CD14-positive monocyte (primary cell): ENCODE measurements around the gene SIMC1. TPM values are rescaled to one million over a fixed set of nuclear protein-coding genes. Genes with fewer than 3 reads are reported as not detected.
A peak's percentile ranks its signal among the peaks of the same experiment; 100 is the strongest.
"Not testable (repeated sequence)": the region's sequence is repeated elsewhere in the genome, so short reads cannot be mapped to it uniquely, and the experiment has no call there.

ENCODE experiments used
- DNase-seq, 3 donors: peaks; one replicate each; pipeline ENCODE4 v3.0.0-alpha.2; 2011 to 2022
- H2AFZ ChIP-seq: 2 replicates; pipeline ENCODE4 v1.6.0; 2012; ENCODE audit warnings: mild to moderate bottlenecking, low read depth, low read length, inconsistent platforms; ENCODE audit not compliant: insufficient read depth, poor library complexity, severe bottlenecking
- H3K27ac ChIP-seq, 2 donors: 1 replicate in 1 of 2; 2 replicates in 1 of 2; pipeline ENCODE4 v1.5.1; 2012 to 2013; ENCODE audit warnings: low read length in 2 of 2, control low read depth in 1 of 2, inconsistent platforms in 1 of 2, low read depth in 1 of 2, mild to moderate bottlenecking in 1 of 2
- H3K27me3 ChIP-seq, 2 donors: one replicate each; pipeline versions ENCODE4 v1.6.0 to v1.6.1; 2011 to 2013; ENCODE audit warnings: low read length in 2 of 2; ENCODE audit not compliant: control insufficient read depth in 2 of 2, insufficient read depth in 2 of 2
- H3K36me3 ChIP-seq, 2 donors: replicated peaks in 1 of 2; 1 replicate in 1 of 2; 2 replicates in 1 of 2; pipeline versions ENCODE4 v1.5.1 to v1.6.1; 2012 to 2013; ENCODE audit warnings: low read length in 2 of 2, control low read depth in 1 of 2, inconsistent platforms in 1 of 2, mild to moderate bottlenecking in 1 of 2; ENCODE audit not compliant: insufficient read depth in 2 of 2, control insufficient read depth in 1 of 2
- H3K4me1 ChIP-seq, 2 donors: 1 replicate in 1 of 2; 2 replicates in 1 of 2; pipeline versions ENCODE4 v1.5.1 to v1.6.1; 2012 to 2013; ENCODE audit warnings: low read length in 2 of 2, control low read depth in 1 of 2, inconsistent platforms in 1 of 2, mild to moderate bottlenecking in 1 of 2, moderate library complexity in 1 of 2; ENCODE audit not compliant: insufficient read depth in 2 of 2, control insufficient read depth in 1 of 2
- H3K4me2 ChIP-seq: replicated peaks from 2 replicates; pipeline ENCODE3; 2012; ENCODE audit warnings: low read length, moderate library complexity, mild to moderate bottlenecking; ENCODE audit not compliant: poor library complexity, severe bottlenecking; ENCODE audit errors: extremely low read depth
- H3K4me3 ChIP-seq, 3 experiments: fragments of 200-600 bp in 1 of 3; sonication (generic) in 1 of 3; replicated peaks in 1 of 3; 1 replicate in 2 of 3; 2 replicates in 1 of 3; pipeline ENCODE4 v1.5.1; 2011 to 2013; ENCODE audit warnings: low read length in 3 of 3, mild to moderate bottlenecking in 3 of 3, control low read depth in 2 of 3, low read depth in 2 of 3, inconsistent platforms in 1 of 3, moderate library complexity in 1 of 3
- H3K79me2 ChIP-seq: 2 replicates; pipeline ENCODE4 v1.6.0; 2012; ENCODE audit warnings: mild to moderate bottlenecking, control low read depth, inconsistent platforms, low read length, moderate library complexity; ENCODE audit not compliant: insufficient read depth
- H3K9ac ChIP-seq: 2 replicates; pipeline ENCODE4 v1.6.0; 2017; ENCODE audit warnings: low read length, mild to moderate bottlenecking; ENCODE audit not compliant: insufficient read depth, poor library complexity, severe bottlenecking
- H3K9me3 ChIP-seq, 2 donors: replicated peaks in 1 of 2; 1 replicate in 1 of 2; 2 replicates in 1 of 2; pipeline versions ENCODE4 v1.5.1 to v1.6.1; 2012 to 2013; ENCODE audit warnings: low read length in 2 of 2, control low read depth in 1 of 2; ENCODE audit not compliant: control insufficient read depth in 1 of 2, insufficient read depth in 1 of 2
- H4K20me1 ChIP-seq: 2 replicates; pipeline ENCODE4 v1.6.0; 2012; ENCODE audit warnings: mild to moderate bottlenecking, low read length, control low read depth, moderate library complexity; ENCODE audit not compliant: insufficient read depth
- H3K27ac Mint-ChIP-seq, 7 donors: one replicate each; pipeline ENCODE4 v1.8.0; 2020; ENCODE audit warnings: mild to moderate bottlenecking in 7 of 7, mixed read lengths in 7 of 7, moderate library complexity in 6 of 7, inconsistent platforms in 2 of 7
- H3K27me3 Mint-ChIP-seq, 3 donors: one replicate each; pipeline ENCODE4 v1.8.0; 2021 to 2022; ENCODE audit warnings: low read depth in 3 of 3, mild to moderate bottlenecking in 3 of 3, mixed read lengths in 3 of 3, moderate library complexity in 3 of 3, inconsistent platforms in 1 of 3
- H3K36me3 Mint-ChIP-seq, 2 donors: one replicate each; pipeline ENCODE4 v1.8.0; 2020; ENCODE audit warnings: mixed read lengths in 2 of 2, inconsistent platforms in 1 of 2, mild to moderate bottlenecking in 1 of 2
- H3K4me1 Mint-ChIP-seq: one replicate; pipeline ENCODE4 v1.8.0; 2020; ENCODE audit warnings: mild to moderate bottlenecking, mixed read lengths
- H3K4me3 Mint-ChIP-seq, 2 donors: one replicate each; pipeline ENCODE4 v1.8.0; 2020; ENCODE audit warnings: mild to moderate bottlenecking in 2 of 2, mixed read lengths in 2 of 2, moderate library complexity in 1 of 2
- H3K9me3 Mint-ChIP-seq, 7 donors: one replicate each; pipeline ENCODE4 v1.8.0; 2020 to 2022; ENCODE audit warnings: mixed read lengths in 7 of 7, mild to moderate bottlenecking in 6 of 7, moderate library complexity in 6 of 7, inconsistent platforms in 2 of 7
- WGBS: methylation state at CpG from one replicate; pipeline ENCODE4 v1.1.5; 2013; ENCODE audit warnings: missing lambda C conversion rate; ENCODE audit not compliant: insufficient coverage; 5-methylcytosine and 5-hydroxymethylcytosine counted together
- intact Hi-C, 2 donors: fragments of 100-400 bp; cut with micrococcal nuclease; formaldehyde crosslinking; loops; one replicate each; pipeline versions ENCODE4 v1.15.0 to v1.15.1; 2023
- polyA plus RNA-seq, 3 donors: library from polyadenylated mRNA; depleted of rRNA in 1 of 3; unstranded in 2 of 3; stranded (reverse) in 1 of 3; fragments of 300-500 nt in 2 of 3; fragments of >200 nt in 1 of 3; fragmentation: Illumina TruSeq in 2 of 3; gene quantifications; 1 replicate in 2 of 3; 2 replicates in 1 of 3; pipeline ENCODE4 v1.2.3, GENCODE V29; 2012 to 2021

The SIMC1 gene
- polyA plus RNA-seq, 3 donors: 2.3 to 8.4 (median 3.7) TPM

DNA sequence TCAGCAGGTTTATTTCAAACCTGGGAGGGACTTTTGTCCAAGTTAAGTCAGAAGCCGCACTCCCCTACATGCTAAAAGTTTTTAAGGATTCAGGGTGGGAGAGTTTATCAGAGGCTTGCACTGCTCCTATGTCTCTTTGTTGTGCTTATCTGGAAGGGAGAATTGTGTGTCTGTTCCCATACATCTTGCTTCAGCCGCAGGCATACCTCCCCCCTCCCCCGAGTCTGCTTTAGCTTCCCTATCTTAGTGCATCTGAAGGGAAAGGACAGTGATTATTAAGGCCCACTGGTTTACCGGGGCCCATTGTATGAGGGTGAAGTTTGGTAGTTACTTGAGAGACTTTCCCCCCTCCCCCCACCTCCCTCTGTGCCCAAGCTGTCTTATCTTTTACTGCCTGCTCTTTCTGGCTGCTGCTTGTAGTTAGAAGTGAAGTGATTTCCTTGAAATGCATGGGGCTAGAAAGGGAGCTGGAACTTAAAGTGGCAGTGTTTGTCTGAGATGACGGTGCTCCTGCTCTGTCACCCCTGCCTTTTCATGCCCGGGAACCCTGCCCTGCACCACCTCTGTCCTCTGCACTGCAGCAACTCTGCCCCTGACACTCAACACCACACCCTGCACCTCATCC lies 40.9 kb upstream of the SIMC1 start:
- H3K36me3 Mint-ChIP-seq, H3K9ac ChIP-seq, H3K9me3 Mint-ChIP-seq, H2AFZ ChIP-seq, H3K27ac Mint-ChIP-seq, H3K4me1 ChIP-seq, H3K36me3 ChIP-seq, DNase-seq, H3K9me3 ChIP-seq, H3K79me2 ChIP-seq, intact Hi-C loops, H3K4me1 Mint-ChIP-seq, H4K20me1 ChIP-seq, H3K4me2 ChIP-seq, H3K4me3 ChIP-seq, H3K27ac ChIP-seq: not testable (repeated sequence)
- no CpG with 5 or more reads among the region's 6 CpGs for WGBS
- Mint-ChIP-seq H3K4me3 (peak overlapping the region in 1 of 2 donors; percentile 68), H3K27me3 (peaks cover 46 to 66% (median 51%) of the 10 kb centered on the region in 3 donors)
- peaks cover 8 to 45% of the 10 kb centered on the region in 2 donors for H3K27me3 ChIP-seq

DNA sequence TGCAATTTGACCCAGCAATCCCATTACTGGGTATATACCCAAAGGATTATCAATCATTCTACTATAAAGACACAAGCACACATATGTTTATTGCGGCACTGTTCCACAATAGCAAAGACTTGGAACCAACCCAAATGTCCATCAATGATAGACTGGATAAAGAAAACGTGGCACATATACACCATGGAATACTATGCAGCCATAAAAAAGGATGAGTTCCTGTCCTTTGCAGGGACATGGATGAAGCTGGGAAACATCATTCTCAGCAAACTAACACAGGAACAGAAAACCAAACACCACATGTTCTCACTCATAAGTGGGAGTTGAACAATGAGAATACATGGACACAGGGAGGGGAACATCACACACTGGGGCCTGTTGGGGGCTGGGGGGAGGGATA lies 39.9 kb upstream of the SIMC1 start:
- H3K9me3 Mint-ChIP-seq, H2AFZ ChIP-seq, H3K36me3 Mint-ChIP-seq, intact Hi-C loops, H3K27ac ChIP-seq, DNase-seq, H3K9ac ChIP-seq, H3K4me2 ChIP-seq, H3K4me3 ChIP-seq, H3K4me1 Mint-ChIP-seq, H3K9me3 ChIP-seq, H3K4me1 ChIP-seq, H3K36me3 ChIP-seq, H4K20me1 ChIP-seq, H3K27ac Mint-ChIP-seq, H3K79me2 ChIP-seq: not testable (repeated sequence)
- peaks cover 8 to 45% of the 10 kb centered on the region in 2 donors for H3K27me3 ChIP-seq
- Mint-ChIP-seq H3K27me3 (peaks cover 46 to 67% (median 50%) of the 10 kb centered on the region in 3 donors), H3K4me3 (peak overlapping the region in 1 of 2 donors; percentile 26)
- no CpG with 5 or more reads among the region's 2 CpGs for WGBS

DNA sequence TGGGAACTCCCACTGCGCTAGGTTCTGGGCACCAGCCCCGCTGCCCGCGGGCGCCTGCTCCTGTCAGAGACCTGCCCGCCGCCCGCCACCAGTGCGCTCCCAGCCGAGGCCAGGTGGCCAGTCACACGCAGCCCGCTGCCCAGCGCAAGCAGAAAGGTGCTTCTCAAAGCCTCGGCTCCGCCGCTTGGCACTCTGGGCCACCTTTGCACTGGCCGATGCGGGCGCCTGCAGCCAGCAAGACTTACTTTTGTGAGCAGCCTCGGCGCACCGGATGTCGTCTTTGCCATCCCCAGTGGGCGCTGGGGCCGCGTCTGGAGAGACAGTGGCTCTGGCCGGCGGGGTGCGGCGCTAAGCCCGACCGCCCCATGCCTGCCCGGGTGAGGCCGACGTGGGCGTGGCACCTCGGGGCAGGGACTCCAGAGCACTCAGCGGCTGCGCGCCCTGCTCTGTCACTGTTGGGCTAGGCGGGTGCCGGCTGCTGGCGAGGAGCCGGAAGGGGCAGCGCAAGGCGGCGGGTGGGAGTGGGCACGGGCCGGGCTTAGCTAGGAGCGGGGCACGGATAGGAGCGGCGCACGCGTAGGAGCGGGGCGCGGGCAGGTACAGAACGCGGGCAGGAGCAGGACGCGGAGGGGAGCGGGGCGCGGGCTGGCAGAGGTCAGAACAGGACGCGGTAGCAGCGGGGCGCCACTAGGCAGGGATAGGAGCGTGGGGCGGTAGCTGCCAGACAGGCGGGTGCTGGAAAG lies 39.1 kb upstream of the SIMC1 start:
- H3K27ac Mint-ChIP-seq, H3K4me2 ChIP-seq, DNase-seq, H3K36me3 Mint-ChIP-seq, H3K4me3 ChIP-seq, H2AFZ ChIP-seq, intact Hi-C loops, H3K36me3 ChIP-seq, H4K20me1 ChIP-seq, H3K4me1 ChIP-seq, H3K79me2 ChIP-seq, H3K4me1 Mint-ChIP-seq, H3K9me3 ChIP-seq, H3K27ac ChIP-seq, H3K9ac ChIP-seq, H3K9me3 Mint-ChIP-seq: not testable (repeated sequence)
- Mint-ChIP-seq H3K27me3 (peaks cover 39 to 60% (median 44%) of the 10 kb centered on the region in 3 donors), H3K4me3 (peak overlapping the region in 1 of 2 donors; percentile 76)
- peaks cover 8 to 41% of the 10 kb centered on the region in 2 donors for H3K27me3 ChIP-seq
- WGBS: 2% methylated on average over 43 of the region's 72 CpGs

DNA sequence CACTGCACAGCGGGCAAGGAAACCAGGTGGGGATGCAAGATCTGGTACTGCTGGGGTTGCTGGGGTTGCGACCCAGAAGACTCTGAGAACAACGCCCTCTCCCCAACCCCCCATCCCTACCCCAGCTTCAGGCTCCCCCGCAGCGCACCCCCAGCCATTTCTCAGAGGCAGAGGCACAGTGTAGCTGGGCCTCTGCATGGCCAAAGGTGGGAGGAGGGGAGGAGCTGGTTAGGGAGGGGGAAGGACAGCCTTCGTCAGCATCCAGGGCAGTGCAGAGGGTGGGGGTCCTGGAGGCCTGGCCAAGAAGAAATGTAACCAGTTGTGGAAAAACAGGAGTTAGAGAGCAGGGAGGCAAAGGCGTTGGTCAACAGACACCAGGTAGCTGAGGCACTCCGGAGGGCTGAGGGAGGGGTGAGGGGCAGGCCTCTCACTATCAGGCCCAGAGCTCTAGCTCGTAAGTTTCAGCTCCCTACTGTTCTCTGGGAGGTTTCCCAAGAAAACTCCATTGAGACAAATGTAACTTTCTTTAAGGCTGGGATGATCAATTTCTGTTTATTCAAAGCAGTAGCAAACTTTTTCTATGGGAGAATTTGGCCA lies 38.3 kb upstream of the SIMC1 start:
- H3K79me2 ChIP-seq, H2AFZ ChIP-seq, H3K9ac ChIP-seq, DNase-seq, H3K9me3 ChIP-seq, H3K36me3 Mint-ChIP-seq, H3K4me1 Mint-ChIP-seq, intact Hi-C loops, H3K36me3 ChIP-seq, H3K4me3 ChIP-seq, H4K20me1 ChIP-seq, H3K27ac ChIP-seq, H3K4me1 ChIP-seq, H3K9me3 Mint-ChIP-seq, H3K4me2 ChIP-seq: not testable (repeated sequence)
- peaks cover 35 to 56% (median 39%) of the 10 kb centered on the region in 3 donors for H3K27me3 Mint-ChIP-seq
- peak overlapping the region in 1 of 2 donors; percentile 42 for H3K4me3 Mint-ChIP-seq
- H3K27ac Mint-ChIP-seq: peak overlapping the region in 1 of 7 donors; percentile 66
- WGBS: 55% methylated on average over 2 of the region's 9 CpGs
- peaks cover 6 to 39% of the 10 kb centered on the region in 2 donors for H3K27me3 ChIP-seq
